ENCODE results near the gene NDUFB3. TPM values are rescaled to one million over a fixed set of nuclear protein-coding genes. Genes with fewer than 3 reads are reported as not detected.

NDUFB3 gene
- total RNA-seq (10 to 100 TPM; 34.2 to 58.4 TPM), polyA plus RNA-seq (100 to 1,000 TPM in 1 of 2 donors, 10 to 100 TPM in 1; 48.1 to 177 TPM)

DNA sequence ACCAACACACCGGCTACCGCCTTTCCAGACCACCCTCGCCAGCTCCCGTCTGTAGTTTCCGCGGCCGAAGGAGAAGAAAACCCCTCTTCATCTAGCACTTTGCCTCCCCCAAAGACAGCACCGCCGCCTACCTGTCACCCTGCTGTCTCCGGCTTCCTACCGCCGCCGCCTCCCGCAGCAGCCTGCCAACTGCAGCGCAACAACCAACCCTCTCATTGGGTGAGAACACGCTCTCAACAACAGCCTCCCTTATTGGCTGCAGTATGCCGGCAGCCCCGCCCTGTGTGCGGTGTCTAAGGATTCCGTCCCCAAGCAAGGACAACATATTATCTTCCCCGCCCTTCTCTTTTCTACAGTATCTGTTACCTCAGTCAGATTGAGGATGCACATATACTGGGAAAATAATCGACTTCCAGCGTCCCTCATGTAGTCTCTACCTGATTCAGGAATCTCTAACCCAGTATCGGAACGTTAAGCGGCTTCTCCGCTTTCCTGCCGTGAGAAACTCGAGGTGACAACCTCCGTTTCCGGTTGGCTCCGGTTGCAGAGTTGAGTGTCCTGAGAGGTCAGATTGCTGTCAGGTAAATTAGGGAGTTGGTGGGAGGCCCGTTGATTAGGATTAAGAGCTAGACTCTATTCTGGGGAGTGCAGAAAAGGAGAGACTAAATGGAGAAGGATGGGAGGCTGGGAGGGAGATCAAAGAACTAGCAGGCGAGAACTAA, at the start of gene NDUFB3, which contains the start of gene HYCC2:
NDUFB3 (plus strand) TSS at position 523 of the 722 bp plus-strand sequence. CDS start 6,882 bp downstream, outside the sequence.
HYCC2 (minus strand) TSS at position 193 of the 722 bp plus-strand sequence. CDS start 47,662 bp downstream, outside the sequence.
- under 1% methylated on average over 34 of the region's 34 CpGs for WGBS
- Histone ChIP-seq H3K4me1 (ENCODE audit: control insufficient read depth in 4 of 4, insufficient read depth in 4 of 4, low read length in 3 of 4) (peaks cover 7 to 43% (median 39%) of the 10 kb centered on the region in 4 donors), H3K27me3 (ENCODE audit: control insufficient read depth in 4 of 4, insufficient read depth in 4 of 4, low read length in 3 of 4) (no peaks in the 10 kb centered on the region), H3K4me3 (ENCODE audit: low read depth in 1 of 3, low read length in 3 of 3) (peak within 1 kb of the TSS; percentile 88 to 100 (median 90)), H3K9me3 (ENCODE audit: control insufficient read depth in 4 of 4, low read length in 3 of 4) (no peaks in the 10 kb centered on the region), H3K36me3 (ENCODE audit: control insufficient read depth in 4 of 4, insufficient read depth in 3 of 4, low read depth in 1 of 4, low read length in 3 of 4) (no peaks in the 10 kb centered on the region), H3K27ac (ENCODE audit: low read depth in 1 of 2, low read length in 2 of 2) (peak within 1 kb of the TSS; percentile 94 to 96), H3K9ac (ENCODE audit: low read depth in 1 of 2, low read length in 2 of 2) (peak within 1 kb of the TSS; percentile 55 to 100)
- DNase-seq (ENCODE audit: low spot score) = peak; percentile 94
- peak in 1 of 2 donors; percentile 37 for TF ChIP-seq JUND (IDR thresholded peaks at IDR 0.05)
- TF ChIP-seq, protein P1, sequence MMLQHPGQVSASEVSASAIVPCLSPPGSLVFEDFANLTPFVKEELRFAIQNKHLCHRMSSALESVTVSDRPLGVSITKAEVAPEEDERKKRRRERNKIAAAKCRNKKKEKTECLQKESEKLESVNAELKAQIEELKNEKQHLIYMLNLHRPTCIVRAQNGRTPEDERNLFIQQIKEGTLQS (IDR thresholded peaks at IDR 0.05) = peak; percentile 41
- peak; percentile 90 for TF ChIP-seq NR2F2 (IDR thresholded peaks at IDR 0.05)
- TF ChIP-seq, protein P2, sequence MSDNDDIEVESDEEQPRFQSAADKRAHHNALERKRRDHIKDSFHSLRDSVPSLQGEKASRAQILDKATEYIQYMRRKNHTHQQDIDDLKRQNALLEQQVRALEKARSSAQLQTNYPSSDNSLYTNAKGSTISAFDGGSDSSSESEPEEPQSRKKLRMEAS (IDR thresholded peaks at IDR 0.05) = peak; percentile 82
- TF ChIP-seq HNF4A (conservative IDR thresholded peaks at IDR 0.05) = peak in 1 of 2 donors; percentile 29
- TF ChIP-seq HNF4G (IDR thresholded peaks at IDR 0.05) = peak; percentile 18
- peak; percentile 35 to 63 for TF ChIP-seq EGR1 (IDR thresholded peaks at IDR 0.05; ENCODE audit: low read depth in 2 of 2)
- peak; percentile 47 to 58 for TF ChIP-seq RAD21 (IDR thresholded peaks at IDR 0.05)
- peak; percentile 76 for TF ChIP-seq YY1 (IDR thresholded peaks at IDR 0.05)
- TF ChIP-seq TAF1 (conservative IDR thresholded peaks at IDR 0.05) = peak; percentile 36
- TF ChIP-seq, protein P3, sequence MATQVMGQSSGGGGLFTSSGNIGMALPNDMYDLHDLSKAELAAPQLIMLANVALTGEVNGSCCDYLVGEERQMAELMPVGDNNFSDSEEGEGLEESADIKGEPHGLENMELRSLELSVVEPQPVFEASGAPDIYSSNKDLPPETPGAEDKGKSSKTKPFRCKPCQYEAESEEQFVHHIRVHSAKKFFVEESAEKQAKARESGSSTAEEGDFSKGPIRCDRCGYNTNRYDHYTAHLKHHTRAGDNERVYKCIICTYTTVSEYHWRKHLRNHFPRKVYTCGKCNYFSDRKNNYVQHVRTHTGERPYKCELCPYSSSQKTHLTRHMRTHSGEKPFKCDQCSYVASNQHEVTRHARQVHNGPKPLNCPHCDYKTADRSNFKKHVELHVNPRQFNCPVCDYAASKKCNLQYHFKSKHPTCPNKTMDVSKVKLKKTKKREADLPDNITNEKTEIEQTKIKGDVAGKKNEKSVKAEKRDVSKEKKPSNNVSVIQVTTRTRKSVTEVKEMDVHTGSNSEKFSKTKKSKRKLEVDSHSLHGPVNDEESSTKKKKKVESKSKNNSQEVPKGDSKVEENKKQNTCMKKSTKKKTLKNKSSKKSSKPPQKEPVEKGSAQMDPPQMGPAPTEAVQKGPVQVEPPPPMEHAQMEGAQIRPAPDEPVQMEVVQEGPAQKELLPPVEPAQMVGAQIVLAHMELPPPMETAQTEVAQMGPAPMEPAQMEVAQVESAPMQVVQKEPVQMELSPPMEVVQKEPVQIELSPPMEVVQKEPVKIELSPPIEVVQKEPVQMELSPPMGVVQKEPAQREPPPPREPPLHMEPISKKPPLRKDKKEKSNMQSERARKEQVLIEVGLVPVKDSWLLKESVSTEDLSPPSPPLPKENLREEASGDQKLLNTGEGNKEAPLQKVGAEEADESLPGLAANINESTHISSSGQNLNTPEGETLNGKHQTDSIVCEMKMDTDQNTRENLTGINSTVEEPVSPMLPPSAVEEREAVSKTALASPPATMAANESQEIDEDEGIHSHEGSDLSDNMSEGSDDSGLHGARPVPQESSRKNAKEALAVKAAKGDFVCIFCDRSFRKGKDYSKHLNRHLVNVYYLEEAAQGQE (IDR thresholded peaks at IDR 0.05) = no peak
- TF ChIP-seq RXRA (IDR thresholded peaks at IDR 0.05) = peak; percentile 57 to 79
- no peak for TF ChIP-seq FOXA2 (IDR thresholded peaks at IDR 0.05)
- TF ChIP-seq GABPA (IDR thresholded peaks at IDR 0.05 in 1 of 2, conservative IDR thresholded peaks at IDR 0.05 in 1 of 2) = peak; percentile 99
- TF ChIP-seq FOXA1 (IDR thresholded peaks at IDR 0.05) = peak; percentile 60
- peak; percentile 94 for TF ChIP-seq SP1 (IDR thresholded peaks at IDR 0.05)
- TF ChIP-seq, protein P4, sequence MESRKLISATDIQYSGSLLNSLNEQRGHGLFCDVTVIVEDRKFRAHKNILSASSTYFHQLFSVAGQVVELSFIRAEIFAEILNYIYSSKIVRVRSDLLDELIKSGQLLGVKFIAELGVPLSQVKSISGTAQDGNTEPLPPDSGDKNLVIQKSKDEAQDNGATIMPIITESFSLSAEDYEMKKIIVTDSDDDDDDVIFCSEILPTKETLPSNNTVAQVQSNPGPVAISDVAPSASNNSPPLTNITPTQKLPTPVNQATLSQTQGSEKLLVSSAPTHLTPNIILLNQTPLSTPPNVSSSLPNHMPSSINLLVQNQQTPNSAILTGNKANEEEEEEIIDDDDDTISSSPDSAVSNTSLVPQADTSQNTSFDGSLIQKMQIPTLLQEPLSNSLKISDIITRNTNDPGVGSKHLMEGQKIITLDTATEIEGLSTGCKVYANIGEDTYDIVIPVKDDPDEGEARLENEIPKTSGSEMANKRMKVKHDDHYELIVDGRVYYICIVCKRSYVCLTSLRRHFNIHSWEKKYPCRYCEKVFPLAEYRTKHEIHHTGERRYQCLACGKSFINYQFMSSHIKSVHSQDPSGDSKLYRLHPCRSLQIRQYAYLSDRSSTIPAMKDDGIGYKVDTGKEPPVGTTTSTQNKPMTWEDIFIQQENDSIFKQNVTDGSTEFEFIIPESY (IDR thresholded peaks at IDR 0.05) = peak; percentile 64
- TF ChIP-seq, protein P5, sequence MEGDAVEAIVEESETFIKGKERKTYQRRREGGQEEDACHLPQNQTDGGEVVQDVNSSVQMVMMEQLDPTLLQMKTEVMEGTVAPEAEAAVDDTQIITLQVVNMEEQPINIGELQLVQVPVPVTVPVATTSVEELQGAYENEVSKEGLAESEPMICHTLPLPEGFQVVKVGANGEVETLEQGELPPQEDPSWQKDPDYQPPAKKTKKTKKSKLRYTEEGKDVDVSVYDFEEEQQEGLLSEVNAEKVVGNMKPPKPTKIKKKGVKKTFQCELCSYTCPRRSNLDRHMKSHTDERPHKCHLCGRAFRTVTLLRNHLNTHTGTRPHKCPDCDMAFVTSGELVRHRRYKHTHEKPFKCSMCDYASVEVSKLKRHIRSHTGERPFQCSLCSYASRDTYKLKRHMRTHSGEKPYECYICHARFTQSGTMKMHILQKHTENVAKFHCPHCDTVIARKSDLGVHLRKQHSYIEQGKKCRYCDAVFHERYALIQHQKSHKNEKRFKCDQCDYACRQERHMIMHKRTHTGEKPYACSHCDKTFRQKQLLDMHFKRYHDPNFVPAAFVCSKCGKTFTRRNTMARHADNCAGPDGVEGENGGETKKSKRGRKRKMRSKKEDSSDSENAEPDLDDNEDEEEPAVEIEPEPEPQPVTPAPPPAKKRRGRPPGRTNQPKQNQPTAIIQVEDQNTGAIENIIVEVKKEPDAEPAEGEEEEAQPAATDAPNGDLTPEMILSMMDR (IDR thresholded peaks at IDR 0.05; ENCODE audit: low read depth, low read length, missing input control) = peak; percentile 29
